Mammary epithelial cell (primary cell): ENCODE measurements around the gene MSH3.

ENCODE experiments used
- EZH2 ChIP-seq: IDR thresholded peaks from 2 replicates; pipeline ENCODE4 v1.6.1; 2012; ENCODE audit warnings: low read length, inconsistent platforms, borderline replicate concordance
- TF ChIP-seq, protein P1 (sequence below), 2 donors: IDR thresholded peaks in 1 of 2; conservative IDR thresholded peaks in 1 of 2; 2 replicates each; pipeline ENCODE4 v1.5.1; 2011 to 2012; ENCODE audit warnings: inconsistent platforms in 2 of 2, low read length in 2 of 2, mild to moderate bottlenecking in 2 of 2, control low read depth in 1 of 2, low read depth in 1 of 2; ENCODE audit not compliant: insufficient read depth in 1 of 2; ENCODE audit errors: extremely low read depth in 1 of 2

DNA sequence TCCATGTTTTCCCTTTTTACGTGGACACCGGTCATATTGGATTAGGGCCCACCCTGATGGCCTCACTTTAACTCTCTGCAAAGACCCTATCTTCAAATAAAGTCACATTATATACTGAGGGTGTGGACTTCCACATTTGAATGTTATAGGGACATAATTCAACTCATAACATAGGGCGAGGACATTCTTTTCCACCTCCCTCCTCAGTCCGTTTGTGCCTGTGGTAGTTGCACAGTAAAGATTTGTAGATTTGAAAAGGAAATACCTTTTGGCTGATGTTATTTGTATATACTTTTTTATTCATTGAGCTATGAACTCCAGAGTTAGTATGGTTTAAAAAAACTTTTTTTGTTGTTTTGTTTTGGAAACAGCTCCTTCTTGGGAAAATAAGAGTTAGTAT, 51.3 kb downstream of the MSH3 start:
- TF ChIP-seq, protein P1, sequence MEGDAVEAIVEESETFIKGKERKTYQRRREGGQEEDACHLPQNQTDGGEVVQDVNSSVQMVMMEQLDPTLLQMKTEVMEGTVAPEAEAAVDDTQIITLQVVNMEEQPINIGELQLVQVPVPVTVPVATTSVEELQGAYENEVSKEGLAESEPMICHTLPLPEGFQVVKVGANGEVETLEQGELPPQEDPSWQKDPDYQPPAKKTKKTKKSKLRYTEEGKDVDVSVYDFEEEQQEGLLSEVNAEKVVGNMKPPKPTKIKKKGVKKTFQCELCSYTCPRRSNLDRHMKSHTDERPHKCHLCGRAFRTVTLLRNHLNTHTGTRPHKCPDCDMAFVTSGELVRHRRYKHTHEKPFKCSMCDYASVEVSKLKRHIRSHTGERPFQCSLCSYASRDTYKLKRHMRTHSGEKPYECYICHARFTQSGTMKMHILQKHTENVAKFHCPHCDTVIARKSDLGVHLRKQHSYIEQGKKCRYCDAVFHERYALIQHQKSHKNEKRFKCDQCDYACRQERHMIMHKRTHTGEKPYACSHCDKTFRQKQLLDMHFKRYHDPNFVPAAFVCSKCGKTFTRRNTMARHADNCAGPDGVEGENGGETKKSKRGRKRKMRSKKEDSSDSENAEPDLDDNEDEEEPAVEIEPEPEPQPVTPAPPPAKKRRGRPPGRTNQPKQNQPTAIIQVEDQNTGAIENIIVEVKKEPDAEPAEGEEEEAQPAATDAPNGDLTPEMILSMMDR (conservative IDR thresholded peaks at IDR 0.05 in 1 of 2, IDR thresholded peaks at IDR 0.05 in 1 of 2; ENCODE audit: extremely low read depth in 1 of 2, insufficient read depth in 1 of 2, low read depth in 1 of 2, low read length in 2 of 2), result no peak
- TF ChIP-seq EZH2, result no peak
